Limb (tissue), 2 donors: Measurements from ENCODE around the gene POLA1.
A peak's percentile ranks its signal among the peaks of the same experiment; 100 is the strongest.
"Not testable (repeated sequence)": the region's sequence is repeated elsewhere in the genome, so short reads cannot be mapped to it uniquely, and the experiment has no call there.

Source experiments
- DNase-seq, 2 donors: peaks; one replicate each; pipeline ENCODE4 v3.0.0-alpha.2; 2016; ENCODE audit errors: extremely low spot score in 2 of 2

Gene POLA1, protein sequence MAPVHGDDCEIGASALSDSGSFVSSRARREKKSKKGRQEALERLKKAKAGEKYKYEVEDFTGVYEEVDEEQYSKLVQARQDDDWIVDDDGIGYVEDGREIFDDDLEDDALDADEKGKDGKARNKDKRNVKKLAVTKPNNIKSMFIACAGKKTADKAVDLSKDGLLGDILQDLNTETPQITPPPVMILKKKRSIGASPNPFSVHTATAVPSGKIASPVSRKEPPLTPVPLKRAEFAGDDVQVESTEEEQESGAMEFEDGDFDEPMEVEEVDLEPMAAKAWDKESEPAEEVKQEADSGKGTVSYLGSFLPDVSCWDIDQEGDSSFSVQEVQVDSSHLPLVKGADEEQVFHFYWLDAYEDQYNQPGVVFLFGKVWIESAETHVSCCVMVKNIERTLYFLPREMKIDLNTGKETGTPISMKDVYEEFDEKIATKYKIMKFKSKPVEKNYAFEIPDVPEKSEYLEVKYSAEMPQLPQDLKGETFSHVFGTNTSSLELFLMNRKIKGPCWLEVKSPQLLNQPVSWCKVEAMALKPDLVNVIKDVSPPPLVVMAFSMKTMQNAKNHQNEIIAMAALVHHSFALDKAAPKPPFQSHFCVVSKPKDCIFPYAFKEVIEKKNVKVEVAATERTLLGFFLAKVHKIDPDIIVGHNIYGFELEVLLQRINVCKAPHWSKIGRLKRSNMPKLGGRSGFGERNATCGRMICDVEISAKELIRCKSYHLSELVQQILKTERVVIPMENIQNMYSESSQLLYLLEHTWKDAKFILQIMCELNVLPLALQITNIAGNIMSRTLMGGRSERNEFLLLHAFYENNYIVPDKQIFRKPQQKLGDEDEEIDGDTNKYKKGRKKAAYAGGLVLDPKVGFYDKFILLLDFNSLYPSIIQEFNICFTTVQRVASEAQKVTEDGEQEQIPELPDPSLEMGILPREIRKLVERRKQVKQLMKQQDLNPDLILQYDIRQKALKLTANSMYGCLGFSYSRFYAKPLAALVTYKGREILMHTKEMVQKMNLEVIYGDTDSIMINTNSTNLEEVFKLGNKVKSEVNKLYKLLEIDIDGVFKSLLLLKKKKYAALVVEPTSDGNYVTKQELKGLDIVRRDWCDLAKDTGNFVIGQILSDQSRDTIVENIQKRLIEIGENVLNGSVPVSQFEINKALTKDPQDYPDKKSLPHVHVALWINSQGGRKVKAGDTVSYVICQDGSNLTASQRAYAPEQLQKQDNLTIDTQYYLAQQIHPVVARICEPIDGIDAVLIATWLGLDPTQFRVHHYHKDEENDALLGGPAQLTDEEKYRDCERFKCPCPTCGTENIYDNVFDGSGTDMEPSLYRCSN (N-terminal part only)

DNA sequence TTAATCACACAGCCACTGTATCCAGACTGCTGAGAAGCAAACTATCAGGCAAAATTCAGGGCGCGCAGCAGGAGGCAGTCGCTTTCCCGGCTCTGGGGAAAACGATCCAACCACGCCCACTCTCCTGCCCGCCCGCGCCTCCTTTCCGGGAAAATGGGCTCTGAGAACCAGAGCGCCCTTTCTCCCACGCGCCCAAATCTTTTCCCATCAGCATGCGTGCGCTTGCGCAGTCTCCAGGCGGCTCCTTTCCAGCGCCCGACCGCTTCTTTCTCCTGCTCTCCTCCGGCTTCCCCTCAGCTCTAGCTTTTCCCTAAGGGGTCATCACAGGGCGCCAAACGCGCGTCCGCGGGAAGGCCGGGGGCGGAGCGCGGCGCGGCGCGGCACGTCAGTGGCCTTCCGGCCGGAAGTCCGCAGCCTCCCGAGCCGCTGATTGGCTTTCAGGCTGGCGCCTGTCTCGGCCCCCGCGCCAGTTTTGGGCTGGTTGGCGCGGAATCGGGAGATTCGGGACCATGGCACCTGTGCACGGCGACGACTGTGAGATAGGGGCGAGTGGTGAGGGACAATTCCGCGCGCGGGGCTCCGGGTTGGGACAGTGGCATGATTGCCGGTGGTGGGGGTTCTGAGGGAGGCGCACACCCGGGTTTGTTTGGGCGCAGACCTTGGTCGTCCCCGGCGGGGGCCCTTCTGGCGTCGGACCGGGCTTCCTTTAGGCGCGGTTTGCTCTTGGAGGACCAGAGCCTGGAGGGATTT is at the start of gene POLA1:
Gene POLA1 (plus strand): TSS at position 466 of the 750 bp plus-strand sequence. CDS start 44 bp downstream, at position 510.
- DNase-seq = peak; percentile 92 to 93

DNA sequence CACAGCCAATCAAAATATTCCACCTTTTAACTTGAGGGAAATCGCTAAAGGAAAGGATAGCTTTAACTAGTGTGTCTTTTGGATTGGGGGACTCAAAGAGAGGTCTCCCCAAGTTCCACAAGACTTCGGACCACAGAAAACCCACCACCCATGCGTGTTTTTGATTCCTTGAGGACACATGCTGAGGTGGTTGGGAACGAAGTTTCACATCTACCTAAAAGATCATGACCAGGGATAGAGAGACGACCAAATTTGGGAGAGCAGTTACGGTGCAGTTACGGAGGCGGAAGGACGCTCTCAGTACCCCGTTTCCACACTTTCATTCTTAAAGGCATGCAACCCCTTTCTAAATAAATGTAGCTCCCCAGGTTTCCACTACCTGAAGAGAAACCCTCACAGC is 47.7 kb upstream of the POLA1 start:
- DNase-seq = peak in 1 of 2 donors; percentile 31

DNA sequence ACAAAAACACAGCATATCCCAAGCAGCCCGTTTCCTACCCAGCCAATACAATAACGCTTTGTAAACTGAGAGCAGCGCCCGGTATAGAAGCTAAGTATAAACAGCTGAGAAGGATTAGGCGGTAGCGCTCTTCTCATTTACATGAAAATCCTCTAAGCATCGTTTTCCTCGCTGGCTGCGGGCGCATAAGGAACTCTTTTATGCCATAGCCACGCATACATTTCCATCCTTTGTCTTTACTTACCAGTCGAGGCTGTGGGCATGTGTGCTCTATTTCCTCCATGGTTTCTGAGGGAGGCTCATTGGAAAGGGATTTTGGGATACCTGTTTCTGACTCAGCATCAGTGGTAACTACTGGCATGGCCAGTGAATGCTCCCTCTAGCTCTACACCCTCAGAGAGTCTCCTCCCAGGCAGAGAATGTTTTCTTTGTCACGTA is 47.0 kb upstream of the POLA1 start:
- peak; percentile 21 to 53 for DNase-seq

DNA sequence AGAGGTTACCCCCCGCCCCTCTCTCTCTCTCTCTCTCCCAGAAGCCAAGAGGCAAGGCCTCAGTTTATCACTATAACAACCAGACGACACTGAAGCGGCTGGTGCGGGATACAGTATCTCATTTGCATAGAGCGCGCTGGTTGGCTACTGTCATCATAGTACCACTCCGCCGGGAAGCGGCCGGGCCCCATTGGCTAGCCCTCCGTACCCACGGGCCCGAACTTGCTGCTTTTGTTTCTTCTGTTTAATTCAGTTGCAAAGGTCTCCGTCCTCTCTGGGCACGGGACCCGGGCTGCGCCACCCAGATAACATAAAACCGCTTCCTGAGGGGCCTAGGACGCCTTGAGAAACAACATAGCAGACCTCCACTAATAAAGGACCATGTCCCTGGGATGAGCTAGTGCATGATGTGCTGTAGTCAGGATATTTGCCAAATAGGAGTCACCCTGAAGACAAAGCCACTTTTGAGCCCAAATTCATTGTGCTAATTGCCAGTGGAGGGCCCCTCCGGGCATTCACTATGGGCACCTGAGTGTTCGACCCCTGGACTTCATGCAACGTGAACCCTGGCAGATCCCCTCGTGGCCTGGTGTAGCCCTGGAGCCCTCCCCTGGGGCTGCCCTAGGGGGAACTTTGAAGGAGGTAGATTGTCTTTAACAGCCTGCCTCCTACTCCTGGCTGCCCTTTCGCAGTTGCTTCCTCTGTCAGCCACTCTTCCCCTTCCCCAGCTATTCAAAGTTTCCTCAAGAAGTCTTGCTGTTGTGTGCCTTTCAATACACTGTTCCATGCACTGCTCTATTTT is 46.3 kb upstream of the POLA1 start, which contains the start of gene PCYT1B:
Gene PCYT1B (minus strand): TSS at position 91 of the 802 bp plus-strand sequence. CDS start 242 bp downstream, outside the sequence.
- DNase-seq = peak; percentile 81 to 84

DNA sequence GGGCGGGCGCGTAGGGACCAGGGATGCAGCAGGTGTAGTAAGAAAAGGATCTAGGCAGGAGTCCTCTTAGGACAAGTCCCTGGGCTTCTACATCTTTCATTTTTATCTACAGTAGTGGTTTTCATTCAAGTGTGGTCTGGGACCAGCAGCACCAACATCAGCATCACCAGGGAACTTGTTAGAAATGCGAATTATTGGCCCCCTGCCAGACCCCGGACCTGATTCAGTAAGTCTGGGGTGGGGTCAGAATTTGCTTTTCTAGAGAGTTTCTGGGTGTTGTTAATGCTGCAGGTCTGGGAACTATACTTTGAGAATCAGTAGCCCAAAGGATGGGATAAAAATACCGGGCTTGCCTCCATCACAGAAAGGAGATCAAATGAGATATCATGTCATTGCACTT is 45.2 kb upstream of the POLA1 start:
- DNase-seq = no peak

DNA sequence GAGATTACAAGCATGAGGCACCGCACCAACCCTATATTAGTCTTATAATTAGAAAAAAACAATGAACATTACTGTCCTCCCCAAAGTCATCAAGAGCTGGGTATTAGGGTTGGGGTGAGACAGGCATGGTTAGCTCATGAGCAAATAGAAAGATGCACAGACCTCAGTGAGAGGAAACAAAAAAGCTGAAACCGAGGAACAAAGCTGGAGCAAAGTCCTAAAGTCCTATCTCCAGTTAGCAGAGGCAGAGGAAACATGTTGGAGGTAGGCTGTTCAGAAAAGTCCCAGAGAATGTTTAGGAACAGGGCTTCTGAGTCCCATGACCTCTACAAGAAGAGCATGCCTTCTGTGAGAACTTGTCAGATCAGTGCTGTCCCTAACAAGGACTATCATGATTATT is 41.9 kb upstream of the POLA1 start:
- DNase-seq = no peak

DNA sequence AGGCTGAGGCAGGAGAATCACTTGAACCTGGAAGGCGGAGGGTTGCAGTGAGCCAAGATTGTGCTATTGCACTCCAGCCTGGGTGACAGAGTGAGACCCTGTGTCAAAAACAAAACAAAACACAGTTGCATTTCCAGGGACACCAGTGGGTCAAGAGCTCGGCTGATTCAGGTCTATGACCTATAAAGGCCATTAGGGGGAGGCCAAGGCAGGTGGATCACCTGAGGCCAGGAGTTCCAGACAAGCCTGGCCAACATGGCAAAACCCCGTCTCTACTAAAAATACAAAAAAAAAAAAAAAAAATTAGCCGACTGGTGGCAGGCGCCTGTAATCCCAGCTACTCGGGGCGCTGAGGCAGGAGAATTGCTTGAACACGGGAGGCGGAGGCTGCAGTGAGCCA is 38.0 kb upstream of the POLA1 start:
- not testable (repeated sequence) for DNase-seq

DNA sequence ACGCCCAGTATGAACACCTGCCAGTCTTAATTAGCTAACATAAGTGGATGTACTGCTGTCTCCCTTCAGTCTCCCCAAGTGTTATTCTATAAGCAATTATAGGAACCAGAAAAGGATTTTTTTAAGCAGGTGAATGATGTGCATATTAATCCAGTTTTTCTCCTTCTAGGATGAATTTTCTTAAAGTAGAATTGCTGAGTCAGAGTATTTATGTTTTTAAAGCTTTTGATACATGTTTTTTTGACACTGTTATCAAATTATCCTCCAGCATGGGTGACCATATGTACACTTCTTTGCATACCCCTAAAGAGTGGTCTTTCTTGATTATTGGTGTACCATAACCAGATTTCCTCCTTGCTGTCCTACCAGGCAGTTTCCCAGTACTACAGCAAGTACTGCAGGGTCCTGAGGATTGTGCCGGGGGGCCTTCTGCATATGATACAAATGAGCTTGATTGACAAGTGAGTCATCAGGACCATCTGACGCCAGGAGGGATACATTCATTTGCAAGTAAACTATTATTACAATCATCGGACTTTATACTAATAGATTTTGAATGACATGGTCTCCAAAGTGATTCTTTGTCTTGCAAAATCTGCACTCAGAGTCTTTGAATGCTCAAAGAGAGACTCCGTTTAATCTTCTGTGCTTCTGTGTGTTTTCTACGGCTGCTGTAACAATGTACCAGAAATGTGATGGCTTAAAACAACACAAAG is 35.9 kb upstream of the POLA1 start:
- no peak for DNase-seq

DNA sequence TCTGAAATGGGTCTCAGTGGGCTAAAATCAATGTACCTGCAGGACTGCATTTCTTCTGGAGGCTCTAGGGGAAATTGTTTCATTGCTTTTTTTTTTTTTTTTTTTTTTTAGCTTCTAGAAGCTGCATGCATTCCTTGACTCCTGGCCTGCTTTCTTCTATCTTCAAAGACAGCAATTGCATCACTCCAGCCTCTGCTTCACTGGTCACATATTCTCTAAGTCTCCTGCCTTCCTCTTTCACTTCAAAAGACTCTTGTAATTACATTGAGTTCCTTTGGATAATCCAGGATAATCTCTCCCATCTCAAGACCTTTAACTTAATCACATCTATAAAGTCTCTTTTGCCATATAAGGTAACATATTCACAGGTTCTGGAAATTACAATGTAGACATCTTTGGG is 35.3 kb upstream of the POLA1 start:
- no peak for DNase-seq

DNA sequence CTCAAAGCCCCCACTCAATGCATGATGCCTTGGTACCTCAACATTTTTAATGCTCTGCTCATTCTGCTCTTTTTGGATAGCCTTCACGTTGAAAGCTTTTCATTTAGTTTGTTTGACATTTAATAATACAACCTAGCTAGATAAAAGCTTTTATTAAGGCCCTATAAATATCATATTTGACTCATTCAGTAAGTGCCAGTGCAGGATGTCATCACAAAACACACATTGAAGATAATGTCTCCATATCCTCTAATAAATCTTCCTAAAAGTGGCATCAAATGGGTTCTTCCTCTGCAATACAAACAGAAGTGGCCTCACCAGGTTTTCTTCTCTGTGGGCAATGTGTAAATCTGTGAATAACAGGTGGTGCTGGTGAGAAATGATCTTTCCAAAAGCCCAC is 34.6 kb upstream of the POLA1 start:
- no peak for DNase-seq

DNA sequence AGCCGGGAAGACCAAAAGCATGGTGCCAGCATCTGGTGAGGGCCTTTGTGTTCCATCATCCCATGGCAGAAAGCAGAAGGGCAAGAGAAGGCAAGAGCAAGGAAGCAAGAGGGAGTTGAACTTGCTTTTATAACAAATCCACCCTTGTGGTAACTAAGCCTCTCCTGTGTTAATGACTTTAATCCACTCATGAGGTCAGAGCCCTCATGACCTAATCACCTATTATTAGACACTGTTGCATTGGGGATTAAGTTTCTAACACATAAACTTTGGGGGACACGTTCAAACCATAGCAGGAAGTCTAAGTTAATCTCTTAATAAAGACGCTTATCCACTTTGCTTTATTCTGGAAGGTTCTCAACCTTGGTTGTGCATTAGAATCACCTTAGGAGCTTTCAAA is 34.1 kb upstream of the POLA1 start:
- DNase-seq = no peak

DNA sequence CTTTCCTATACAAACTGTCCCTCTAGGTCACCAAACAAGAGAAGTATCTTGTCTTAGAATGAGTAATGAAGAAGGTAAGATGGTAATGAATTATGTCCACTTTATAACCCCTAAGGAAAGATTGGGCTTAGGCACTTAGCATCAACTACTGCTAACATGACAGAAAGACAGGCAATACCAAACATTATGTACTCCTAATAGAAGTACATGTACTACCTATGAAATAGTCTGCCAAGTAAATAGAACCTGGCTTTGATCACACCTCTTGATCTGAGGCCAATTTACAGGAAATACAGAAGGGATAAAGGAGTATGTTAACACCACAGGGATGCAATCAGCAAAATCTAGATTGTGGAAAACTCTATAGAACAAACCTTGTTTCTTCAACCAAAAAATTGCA is 32.4 kb upstream of the POLA1 start:
- DNase-seq = no peak

DNA sequence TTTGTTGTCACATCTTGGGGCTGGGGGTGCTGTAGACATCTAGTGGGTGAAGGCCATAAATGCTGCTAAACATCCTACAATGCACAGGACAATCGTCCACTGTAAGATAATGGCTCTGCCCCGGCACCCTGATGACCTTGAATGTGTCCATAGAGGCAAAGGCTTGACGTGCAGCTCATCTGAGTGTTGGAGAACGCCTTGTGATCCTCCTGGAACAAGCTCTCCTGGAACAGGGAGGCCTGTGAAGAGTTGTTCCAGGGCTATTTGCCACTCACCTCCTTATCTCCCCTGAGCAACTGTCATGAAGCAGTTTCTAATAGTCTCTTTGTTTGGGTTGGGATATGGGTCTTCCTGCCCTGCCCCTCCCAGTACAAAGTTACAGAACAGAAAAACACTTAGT is 31.4 kb upstream of the POLA1 start:
- DNase-seq = no peak

DNA sequence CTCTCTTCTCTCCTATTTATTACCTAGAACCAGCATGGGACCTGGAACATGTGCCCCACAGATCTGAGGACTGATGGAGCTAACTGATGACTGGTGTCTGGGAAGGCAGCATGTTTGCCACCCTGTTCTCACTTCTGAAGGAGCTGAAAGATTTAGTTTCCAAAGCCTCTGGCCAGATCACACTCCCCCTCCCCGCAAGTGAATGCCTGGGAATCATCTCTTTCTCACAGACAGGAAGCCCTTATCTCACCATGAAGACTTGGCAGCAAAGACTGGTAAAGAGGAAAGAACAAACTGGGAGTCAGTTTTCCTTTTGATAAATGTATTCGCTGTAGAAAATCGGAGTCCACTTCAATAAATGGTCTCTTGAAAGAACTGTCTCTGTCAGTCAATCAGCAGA is 25.6 kb upstream of the POLA1 start:
- DNase-seq = no peak

DNA sequence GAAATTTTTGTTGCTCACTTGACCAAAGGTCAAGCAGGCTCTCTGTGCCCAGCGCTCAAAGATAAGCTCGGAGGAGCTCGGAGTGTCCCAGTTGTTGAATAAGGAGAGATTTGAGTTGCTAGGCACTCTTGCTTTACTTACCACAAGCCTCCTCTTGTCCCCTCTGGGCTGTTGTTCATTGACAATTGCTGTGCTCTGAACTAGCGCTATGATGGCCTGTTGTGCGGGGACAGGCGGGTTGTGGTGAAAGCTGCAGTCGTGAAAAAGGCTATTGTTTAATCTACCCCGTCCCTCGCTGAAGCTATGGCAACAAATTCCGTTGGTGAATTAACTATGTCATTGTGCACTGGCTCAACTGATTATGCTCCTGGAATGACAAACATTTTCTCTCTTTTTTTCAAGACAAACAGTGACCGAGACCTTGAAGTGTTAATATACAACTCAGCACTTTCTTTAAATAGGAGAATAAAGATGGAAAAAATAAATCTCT is 21.0 kb upstream of the POLA1 start:
- no peak for DNase-seq

DNA sequence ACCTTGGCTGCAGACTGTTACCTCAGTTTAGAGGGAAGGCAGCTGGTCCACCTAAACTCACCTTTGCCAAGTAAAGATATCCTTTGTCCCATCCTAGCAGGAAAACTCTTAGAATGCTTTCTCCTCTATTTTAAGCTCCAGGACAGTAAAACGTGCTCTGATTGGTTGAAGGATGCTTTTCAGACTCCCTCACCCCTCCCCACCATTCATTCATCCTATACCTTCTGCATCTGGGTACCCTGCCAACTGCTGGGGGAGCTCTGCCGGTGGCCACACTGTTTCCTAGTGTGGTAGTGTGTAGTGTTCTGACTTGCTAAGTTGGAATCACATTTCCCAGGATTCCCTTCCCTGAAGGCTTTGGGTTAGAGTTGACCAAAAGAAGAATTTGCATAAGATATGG is 20.3 kb upstream of the POLA1 start:
- DNase-seq = no peak

DNA sequence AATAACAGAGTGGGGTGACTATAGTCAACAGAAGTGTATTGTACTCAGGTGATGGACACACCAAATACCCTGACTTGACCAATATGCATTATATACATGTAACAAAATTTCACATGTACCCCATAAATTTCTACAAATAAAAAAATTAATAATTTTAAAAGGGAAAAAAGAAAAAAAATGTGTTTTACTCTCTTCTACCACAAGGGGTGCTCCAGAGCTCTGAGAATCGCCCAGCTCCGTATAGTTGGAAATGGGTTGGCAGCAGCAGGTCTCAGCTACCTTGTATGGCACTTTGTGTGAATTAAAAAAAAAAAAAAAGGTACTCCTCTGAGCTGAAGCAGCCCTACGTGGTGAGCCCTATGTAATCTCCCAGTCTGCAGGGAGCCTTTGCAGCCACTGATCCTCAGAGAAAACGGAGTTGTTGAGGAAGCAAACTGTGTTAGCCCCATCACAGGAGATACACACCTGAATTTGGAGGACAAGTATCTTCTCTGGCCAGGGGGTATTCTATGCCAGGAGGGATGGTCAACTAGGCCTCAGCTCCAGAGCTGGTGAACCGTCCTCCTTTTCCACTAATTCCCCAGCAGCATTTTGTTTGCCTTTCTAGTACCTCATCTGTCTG is 17.2 kb upstream of the POLA1 start:
- DNase-seq = no peak

DNA sequence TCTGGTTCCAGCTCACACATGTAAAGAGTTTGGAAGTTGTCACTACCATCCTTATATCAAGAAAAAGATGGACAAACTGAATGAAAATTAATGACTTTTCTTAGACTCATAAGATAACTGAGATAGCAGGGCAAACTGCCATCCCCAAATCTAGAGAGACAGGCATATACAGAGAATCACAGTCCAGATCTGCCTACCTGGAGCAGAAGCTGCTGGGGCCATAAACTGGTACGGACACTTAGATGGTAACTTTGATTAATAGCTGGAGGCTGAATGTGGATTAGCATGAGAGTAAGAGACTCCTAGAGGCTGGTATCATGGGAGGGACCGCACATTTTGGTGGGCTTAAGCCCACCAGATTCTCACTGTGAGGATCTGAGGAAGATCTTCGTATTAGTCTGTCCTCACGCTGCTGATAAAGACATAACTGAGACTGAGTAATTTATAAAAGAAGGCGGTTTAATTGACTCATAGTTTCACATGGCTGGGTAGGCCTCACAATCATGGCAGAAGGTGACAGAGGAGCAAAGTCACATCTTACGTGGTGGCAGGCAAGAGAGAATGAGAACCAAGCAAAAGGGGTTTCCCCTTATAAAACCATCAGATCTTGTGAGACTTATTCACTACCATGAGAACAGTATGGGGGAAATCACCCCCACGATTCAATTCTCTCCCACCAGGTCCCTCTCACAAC is 10.8 kb upstream of the POLA1 start:
- no peak for DNase-seq
